ENCODE results near the gene SIMC1.

The SIMC1 gene

DNA sequence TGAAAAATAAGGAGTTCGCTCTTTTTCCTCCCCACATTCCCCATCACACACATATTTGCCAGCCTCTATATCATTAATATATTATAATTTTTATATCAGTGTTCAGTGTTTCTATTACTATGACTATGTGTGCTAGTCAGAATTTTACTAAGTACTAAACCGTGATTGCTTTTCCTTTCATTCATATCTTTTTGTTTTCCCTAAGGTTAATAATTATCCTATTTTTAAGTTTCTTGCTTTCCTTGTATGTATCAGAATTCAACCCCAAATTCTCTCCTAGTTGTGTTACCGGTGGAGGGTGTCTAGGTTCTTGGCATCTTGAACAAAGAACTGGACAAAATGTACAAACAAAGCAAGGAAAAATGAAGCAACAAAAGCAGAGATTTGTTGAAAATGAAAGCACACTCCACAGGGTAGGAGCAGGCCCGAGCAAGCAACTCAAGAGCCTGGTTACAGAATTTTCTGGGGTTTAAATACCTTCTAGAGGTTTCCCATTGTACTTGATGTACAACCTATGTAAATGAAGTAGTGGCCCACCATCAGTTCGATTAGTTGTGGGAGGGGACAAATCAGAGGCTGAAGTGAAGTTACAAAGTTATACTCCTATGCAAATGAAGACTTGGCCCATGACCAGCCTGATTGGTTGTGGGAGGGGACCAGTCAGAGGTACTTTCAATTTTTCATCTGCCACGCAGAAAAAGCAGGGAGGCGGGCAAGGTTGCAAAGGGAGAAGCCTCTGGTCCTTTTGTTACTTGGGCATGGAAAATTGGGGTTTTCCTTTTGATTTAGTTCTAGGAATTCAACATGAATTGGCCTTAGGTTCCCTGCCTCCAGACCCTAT is 79.5 kb downstream of the SIMC1 start:
- DNase-seq: no peak

DNA sequence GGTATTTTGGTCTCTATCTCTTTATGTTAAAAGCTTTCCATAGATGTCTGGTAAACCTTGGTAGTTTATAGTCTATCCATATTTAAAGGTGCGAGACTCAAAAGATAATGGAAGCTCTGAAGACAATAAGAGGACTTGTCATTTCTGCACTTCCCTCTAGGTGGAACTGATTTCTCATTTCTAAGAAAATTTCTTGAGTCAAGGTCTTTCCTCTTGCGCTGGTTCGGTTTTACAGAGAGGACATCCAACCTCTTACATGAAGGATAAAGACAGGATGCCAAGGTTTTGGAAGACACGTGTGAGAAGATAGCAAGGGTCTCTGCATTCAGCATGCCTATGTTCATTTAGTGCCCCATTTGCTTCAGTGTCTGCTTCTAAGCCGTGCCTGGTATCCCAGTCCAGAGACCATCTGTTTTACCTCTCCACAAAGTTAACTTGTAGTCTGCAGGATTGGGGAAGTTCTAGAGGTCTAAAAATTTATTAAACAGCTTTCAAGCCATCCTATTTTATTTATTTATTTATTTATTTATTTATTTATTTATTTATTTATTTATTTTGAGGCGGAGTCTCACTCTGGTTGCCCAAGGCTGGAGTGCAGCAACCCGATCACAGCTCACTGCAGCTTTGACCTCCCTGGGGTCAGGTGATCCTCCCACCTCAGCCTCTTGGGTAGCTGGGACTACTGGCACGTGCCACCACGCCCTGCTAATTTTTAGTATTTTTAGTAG is 81.8 kb downstream of the SIMC1 start:
- DNase-seq: no peak

GRCh38 chr5:176320577-176320976 is 82.4 kb downstream of the SIMC1 start:
- no peak for DNase-seq

GRCh38 chr5:176334031-176334770 is 96.0 kb downstream of the SIMC1 start:
- DNase-seq: no peak

DNA sequence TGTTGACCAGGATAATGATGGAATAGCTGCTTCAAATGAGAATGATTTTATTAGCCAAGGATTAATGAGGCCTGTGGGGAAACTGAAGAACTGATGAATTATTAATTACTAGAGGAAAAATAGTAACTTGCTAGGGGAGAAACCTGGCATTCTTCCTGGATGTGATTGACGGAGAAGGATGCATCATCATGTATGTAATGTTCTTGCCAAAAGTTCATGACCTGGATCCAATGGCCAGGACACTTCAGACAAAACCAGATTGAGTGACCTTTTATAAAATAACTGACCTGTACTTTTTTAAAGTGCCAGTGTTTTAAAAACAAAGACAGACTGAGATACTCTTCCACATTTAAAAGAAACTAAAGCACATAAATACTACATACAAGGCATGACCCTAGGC is 99.7 kb downstream of the SIMC1 start:
- no peak for DNase-seq

- no peak for DNase-seq
Observed at GRCh38 chr5:176339304-176339703, 101.1 kb downstream of the SIMC1 start.

DNA sequence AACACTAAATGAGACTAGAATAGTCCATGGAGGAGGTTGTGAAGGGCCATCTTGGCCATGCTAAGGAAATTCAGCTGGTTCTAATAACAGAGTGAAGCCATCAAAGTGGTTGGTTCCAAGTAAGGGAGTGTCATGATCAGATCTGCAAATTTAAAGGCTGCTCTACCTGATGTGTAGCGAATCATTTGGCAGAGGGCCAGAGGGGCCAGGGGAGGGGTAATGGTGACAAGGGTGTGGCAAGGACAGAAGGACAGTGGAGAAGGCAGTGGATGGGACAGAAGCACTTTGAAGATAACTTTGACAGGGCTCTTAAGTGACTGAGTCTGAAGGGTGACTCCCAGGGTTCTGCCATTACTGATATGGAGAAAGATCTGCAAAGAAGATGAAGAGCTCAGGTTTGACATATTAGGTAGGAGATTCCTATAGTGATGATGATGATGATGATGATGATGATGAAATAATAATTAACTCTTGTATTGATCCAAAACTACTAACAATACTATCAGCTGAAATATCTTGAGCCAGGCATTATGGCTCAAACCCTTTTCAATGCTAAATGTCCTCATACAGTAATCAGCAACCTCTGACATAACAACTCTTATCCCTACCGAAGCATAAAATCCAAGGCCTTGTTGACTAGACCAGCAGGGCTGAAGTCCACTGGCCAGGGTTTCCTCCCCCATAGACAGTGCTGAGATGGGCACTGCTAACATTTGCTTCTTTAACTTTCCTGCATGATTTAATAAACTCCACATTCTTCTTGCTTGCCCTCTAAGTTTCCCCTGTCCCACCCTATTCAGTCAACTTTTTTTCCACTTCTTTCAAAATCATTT is 103.3 kb downstream of the SIMC1 start:
- no peak for DNase-seq

DNA sequence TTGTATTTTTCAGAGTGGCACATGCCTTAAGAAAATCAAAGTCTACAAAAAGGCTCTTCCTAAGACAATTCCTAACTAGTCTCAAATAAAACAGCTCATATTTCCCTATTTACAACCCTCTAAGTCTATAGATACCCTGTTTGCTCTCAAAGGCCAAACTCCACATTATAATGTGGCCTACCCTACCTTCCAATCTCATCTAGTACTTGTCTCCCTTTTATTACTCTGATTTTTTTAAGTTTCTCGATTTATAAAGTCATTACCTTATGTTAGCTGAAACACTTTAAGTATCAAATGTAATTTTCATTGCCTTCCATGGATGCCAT is 103.9 kb downstream of the SIMC1 start:
- no peak for DNase-seq

- no peak for DNase-seq
Observed at GRCh38 chr5:176342766-176343458, 104.7 kb downstream of the SIMC1 start.

GRCh38 chr5:176350416-176350815 is 112.2 kb downstream of the SIMC1 start:
- no peak for DNase-seq

DNA sequence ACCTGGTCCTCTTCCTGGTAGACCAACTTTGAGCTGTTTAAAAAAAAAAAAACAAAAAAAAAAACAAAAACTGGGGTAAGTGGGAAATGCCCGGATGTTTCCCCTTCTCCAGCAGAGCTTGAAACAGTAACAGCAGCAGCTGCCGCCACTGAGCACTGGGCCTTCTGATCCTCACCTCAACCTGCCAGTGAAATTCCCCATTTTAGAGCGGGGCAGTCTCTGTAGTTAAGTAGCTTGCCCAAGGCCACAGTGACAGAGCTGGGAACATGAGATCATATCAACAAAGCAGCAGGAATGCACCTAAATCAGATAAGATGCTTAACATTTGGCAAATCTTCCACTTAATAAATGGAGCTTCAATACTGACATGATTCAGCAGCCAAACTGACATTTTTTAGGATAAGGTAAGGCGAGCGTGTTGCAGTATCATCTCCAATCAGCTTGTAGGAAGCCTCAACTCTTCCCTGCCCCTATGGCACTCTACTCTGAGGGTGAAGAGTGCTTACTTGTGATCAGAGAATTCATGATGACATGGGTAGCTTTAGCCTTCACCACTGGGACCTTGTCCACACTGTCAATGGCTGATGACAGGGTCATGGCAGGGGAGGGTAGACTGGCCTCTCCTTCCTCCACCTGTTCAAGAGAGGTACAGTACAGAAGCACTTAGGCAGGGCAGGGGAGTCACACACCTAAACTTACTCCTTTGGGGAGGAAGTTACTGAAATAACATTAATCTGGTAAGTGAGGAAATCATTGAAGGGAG is 114.1 kb downstream of the SIMC1 start:
- DNase-seq: no peak

GRCh38 chr5:176353533-176353932 is 115.3 kb downstream of the SIMC1 start:
- no peak for DNase-seq

- no peak for DNase-seq
Observed at GRCh38 chr5:176355400-176356178, 117.4 kb downstream of the SIMC1 start.

GRCh38 chr5:176356179-176356566 is 117.9 kb downstream of the SIMC1 start:
- no peak for DNase-seq

DNA sequence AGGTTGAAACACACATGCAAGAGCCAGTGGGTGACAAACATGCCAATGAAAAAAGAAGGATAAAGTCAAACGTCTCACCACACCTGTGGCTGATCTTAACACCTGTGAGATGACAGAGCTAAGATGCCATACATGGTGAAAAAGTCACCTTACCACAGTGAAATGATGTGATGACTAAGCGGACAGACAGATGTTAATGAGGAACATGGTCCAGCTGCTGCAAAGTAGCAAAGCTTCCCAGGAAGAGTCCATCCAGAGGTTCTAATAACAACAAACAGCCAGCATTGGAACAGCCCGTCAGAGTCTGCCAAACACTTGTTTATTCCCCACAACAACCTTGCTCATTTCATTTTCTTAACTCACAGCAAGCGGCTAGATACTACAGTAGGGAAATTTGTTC is 121.4 kb downstream of the SIMC1 start:
- no peak for DNase-seq

DNA sequence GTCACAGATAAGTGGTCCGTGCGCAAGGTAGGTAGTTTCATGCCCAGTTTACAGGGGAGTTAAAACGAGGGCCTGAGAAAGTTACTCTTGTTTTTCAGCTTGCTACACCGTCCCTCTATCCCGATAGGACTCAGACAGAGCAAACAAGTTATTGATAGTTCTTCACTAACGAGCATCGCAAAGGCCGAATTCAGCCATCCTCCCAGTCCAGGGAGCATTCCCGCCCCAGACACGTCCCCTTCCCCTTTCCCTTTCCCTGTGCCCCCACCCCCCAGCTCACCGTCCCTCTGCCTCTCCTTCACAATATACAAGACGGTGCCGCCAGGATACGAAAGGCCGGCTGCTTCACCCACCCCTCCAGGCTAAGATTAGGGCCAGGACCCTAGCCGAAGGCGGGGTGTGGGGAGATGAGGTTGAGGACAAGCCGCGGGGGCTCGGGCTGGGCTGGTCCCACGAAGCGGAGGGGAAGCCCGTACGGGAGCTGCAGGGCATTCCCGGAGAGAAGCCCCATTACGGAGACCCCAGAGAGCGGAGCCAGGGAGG is 122.7 kb downstream of the SIMC1 start:
- no peak for DNase-seq

GRCh38 chr5:176361437-176362232 is 123.4 kb downstream of the SIMC1 start, which contains the start of gene KIAA1191:
Gene KIAA1191, minus strand, starts transcription at chr5:176361764. Its CDS starts 2,256 bp downstream, at chr5:176359508.
- DNase-seq: peak; percentile 82

GRCh38 chr5:176362233-176362490 is 123.9 kb downstream of the SIMC1 start:
- no peak for DNase-seq

DNA sequence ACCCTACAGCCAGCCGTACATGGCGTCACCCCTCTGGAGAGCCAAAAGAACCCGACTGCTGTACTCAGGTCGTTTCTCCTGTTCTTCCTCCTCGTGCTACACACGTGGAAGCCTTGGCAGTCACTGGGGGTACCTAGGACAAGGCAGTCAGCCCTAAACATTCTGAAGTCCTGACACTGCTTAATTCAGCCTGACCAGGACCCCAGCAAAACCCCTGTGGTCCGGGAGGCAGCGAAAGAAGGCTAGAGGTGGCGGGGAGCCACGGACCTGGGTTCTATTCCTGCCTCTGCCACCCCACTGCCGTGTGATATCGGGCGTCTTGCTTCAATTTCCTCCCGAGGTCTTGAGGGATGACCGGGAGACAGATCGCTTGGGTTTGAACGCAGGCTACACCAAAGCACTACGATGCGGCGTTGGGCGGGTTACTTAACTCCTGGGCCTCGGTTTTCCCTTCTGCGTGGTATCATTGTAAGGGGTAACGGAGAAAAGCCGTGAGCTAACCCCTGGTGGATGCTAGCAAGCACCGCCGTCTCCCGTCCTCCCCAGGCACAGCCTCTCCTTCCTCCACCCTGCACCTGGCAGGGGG is 126.6 kb downstream of the SIMC1 start:
- DNase-seq: no peak
